Keratinocyte (primary cell): ENCODE results near the gene DAGLA. TPM values are rescaled to one million over a fixed set of nuclear protein-coding genes. Genes with fewer than 3 reads are reported as not detected.

Experiments used
- DNase-seq: peaks from one replicate; pipeline ENCODE4 v3.0.0-alpha.2; 2011; ENCODE audit warnings: low read depth, missing footprints, low spot score
- FAIRE-seq: peaks from 2 replicates; lab custom pipeline; 2011; peaks lifted over from hg19 to GRCh38; lab: Jason Lieb, UNC
- H2AFZ ChIP-seq: 2 replicates; pipeline ENCODE4 v1.6.0; 2012; ENCODE audit warnings: low read length, control low read depth, inconsistent platforms; ENCODE audit not compliant: control insufficient read depth
- H3K27ac ChIP-seq: 2 replicates; pipeline ENCODE4 v1.5.1; 2011; ENCODE audit warnings: low read length; ENCODE audit not compliant: control insufficient read depth, insufficient read depth
- H3K27me3 ChIP-seq: 3 replicates; pipeline ENCODE4 v1.6.0; 2011; ENCODE audit warnings: low read length; ENCODE audit not compliant: control insufficient read depth, insufficient read depth; ENCODE audit errors: extremely low read depth
- H3K36me3 ChIP-seq, 2 experiments: 2 replicates in 1 of 2; 3 replicates in 1 of 2; pipeline ENCODE4 v1.5.1; 2011; ENCODE audit warnings: low read length in 2 of 2, mild to moderate bottlenecking in 1 of 2; ENCODE audit not compliant: control insufficient read depth in 2 of 2, insufficient read depth in 2 of 2; ENCODE audit errors: extremely low read depth in 1 of 2
- H3K4me1 ChIP-seq: 3 replicates; pipeline ENCODE4 v1.5.1; 2011; ENCODE audit warnings: low read length; ENCODE audit not compliant: control insufficient read depth, insufficient read depth; ENCODE audit errors: extremely low read depth
- H3K4me2 ChIP-seq: 3 replicates; pipeline ENCODE4 v1.6.0; 2011; ENCODE audit warnings: low read depth, low read length; ENCODE audit not compliant: control insufficient read depth, insufficient read depth; ENCODE audit errors: extremely low read depth
- H3K4me3 ChIP-seq, 3 experiments: fragments of 200-600 bp in 1 of 3; sonication (generic) in 1 of 3; 2 replicates in 2 of 3; 3 replicates in 1 of 3; pipeline ENCODE4 v1.5.1; 2011 to 2016; ENCODE audit warnings: low read length in 3 of 3, mild to moderate bottlenecking in 3 of 3, control low read depth in 2 of 3, inconsistent platforms in 1 of 3, low read depth in 1 of 3, mixed read lengths in 1 of 3, mixed run types in 1 of 3, moderate library complexity in 1 of 3; ENCODE audit not compliant: control insufficient read depth in 2 of 3, insufficient read depth in 2 of 3; ENCODE audit errors: extremely low read depth in 1 of 3
- H3K79me2 ChIP-seq: 2 replicates; pipeline ENCODE4 v1.6.0; 2012; ENCODE audit warnings: low read length; ENCODE audit not compliant: control insufficient read depth, insufficient read depth
- H3K9ac ChIP-seq: 3 replicates; pipeline ENCODE4 v1.6.0; 2011; ENCODE audit warnings: low read length; ENCODE audit not compliant: control insufficient read depth, insufficient read depth; ENCODE audit errors: extremely low read depth
- H3K9me1 ChIP-seq: 3 replicates; pipeline ENCODE4 v1.6.0; 2011; ENCODE audit warnings: low read length; ENCODE audit not compliant: control insufficient read depth, insufficient read depth; ENCODE audit errors: extremely low read depth
- H3K9me3 ChIP-seq: 2 replicates; pipeline ENCODE4 v1.5.1; 2012; ENCODE audit warnings: low read depth, low read length; ENCODE audit not compliant: control insufficient read depth
- H4K20me1 ChIP-seq: 3 replicates; pipeline ENCODE4 v1.6.0; 2011; ENCODE audit warnings: low read length; ENCODE audit not compliant: control insufficient read depth, insufficient read depth; ENCODE audit errors: extremely low read depth
- EZH2 ChIP-seq: IDR thresholded peaks from one replicate; pipeline ENCODE4 v1.6.1; 2012; ENCODE audit warnings: inconsistent platforms, mild to moderate bottlenecking, low read length, moderate library complexity
- dilution Hi-C: fragments of 300-500 bp; cut with MboI; formaldehyde crosslinking; loops from one replicate; pipeline ENCODE4 v1.7.0; 2020; ENCODE audit warnings: low sequenced_read_pairs; ENCODE audit not compliant: extremely low pct_ligation_motif_present
- polyA plus RNA-seq, 5 experiments: library from polyadenylated mRNA; depleted of rRNA in 3 of 5; stranded (reverse) in 3 of 5; stranded (forward) in 1 of 5; unstranded in 1 of 5; fragments of >200 nt; gene quantifications; 1 replicate in 1 of 5; 2 replicates in 3 of 5; 3 replicates in 1 of 5; pipeline versions ENCODE4 v1.2.1 to v1.2.3, GENCODE V29; 2011 to 2012; ENCODE audit warnings: missing spikeins in 2 of 5, low read depth in 1 of 5, low replicate concordance in 1 of 5
- TF ChIP-seq, protein P1 (sequence below), 3 experiments: IDR thresholded peaks in 1 of 3; conservative IDR thresholded peaks in 1 of 3; optimal IDR thresholded peaks in 1 of 3; 2 replicates in 2 of 3; 3 replicates in 1 of 3; pipeline versions ENCODE3 to v1.5.1; 2011; ENCODE audit warnings: low read length in 3 of 3, mild to moderate bottlenecking in 3 of 3, moderate library complexity in 2 of 3, control low read depth in 1 of 3, inconsistent platforms in 1 of 3; ENCODE audit not compliant: insufficient read depth in 2 of 3; ENCODE audit errors: extremely low read depth in 1 of 3

The DAGLA gene
- polyA plus RNA-seq, 1 donor (not counting 4 experiments of a cell fraction or from before 2014, with no cell fraction given) = 0.03 TPM

- peak overlapping the region; percentile 21 for H3K27ac ChIP-seq
- TF ChIP-seq, protein P1, sequence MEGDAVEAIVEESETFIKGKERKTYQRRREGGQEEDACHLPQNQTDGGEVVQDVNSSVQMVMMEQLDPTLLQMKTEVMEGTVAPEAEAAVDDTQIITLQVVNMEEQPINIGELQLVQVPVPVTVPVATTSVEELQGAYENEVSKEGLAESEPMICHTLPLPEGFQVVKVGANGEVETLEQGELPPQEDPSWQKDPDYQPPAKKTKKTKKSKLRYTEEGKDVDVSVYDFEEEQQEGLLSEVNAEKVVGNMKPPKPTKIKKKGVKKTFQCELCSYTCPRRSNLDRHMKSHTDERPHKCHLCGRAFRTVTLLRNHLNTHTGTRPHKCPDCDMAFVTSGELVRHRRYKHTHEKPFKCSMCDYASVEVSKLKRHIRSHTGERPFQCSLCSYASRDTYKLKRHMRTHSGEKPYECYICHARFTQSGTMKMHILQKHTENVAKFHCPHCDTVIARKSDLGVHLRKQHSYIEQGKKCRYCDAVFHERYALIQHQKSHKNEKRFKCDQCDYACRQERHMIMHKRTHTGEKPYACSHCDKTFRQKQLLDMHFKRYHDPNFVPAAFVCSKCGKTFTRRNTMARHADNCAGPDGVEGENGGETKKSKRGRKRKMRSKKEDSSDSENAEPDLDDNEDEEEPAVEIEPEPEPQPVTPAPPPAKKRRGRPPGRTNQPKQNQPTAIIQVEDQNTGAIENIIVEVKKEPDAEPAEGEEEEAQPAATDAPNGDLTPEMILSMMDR (optimal IDR thresholded peaks at IDR 0.05 in 1 of 3, IDR thresholded peaks at IDR 0.05 in 1 of 3, conservative IDR thresholded peaks at IDR 0.05 in 1 of 3; ENCODE audit: extremely low read depth in 1 of 3, insufficient read depth in 2 of 3, low read length in 3 of 3) = no peak
- TF ChIP-seq EZH2 = no peak
- H4K20me1 ChIP-seq = peaks cover 8% of the 10 kb centered on the region
- H3K9me1 ChIP-seq = peaks cover 2% of the 10 kb centered on the region
- no peak overlapping the region for H3K4me3 ChIP-seq
- H3K36me3 ChIP-seq = no peaks in the 10 kb centered on the region
- no peak overlapping the region for H2AFZ ChIP-seq
- dilution Hi-C loops = no loop called here
- peaks cover 5% of the 10 kb centered on the region for H3K27me3 ChIP-seq
- FAIRE-seq (no peak), DNase-seq (no peak)
- H3K9me3 ChIP-seq = no peaks in the 10 kb centered on the region
- H3K9ac ChIP-seq = no peak overlapping the region
- H3K79me2 ChIP-seq = no peaks in the 10 kb centered on the region
- peak overlapping the region; percentile 32 for H3K4me2 ChIP-seq
- peaks cover 39% of the 10 kb centered on the region for H3K4me1 ChIP-seq
These were observed 16.4 kb downstream of the DAGLA start for GRCh38 chr11:61696602-61697001.

GRCh38 chr11:61697078-61697502, 16.9 kb downstream of the DAGLA start:
- peaks cover 7% of the 10 kb centered on the region for H3K27me3 ChIP-seq
- dilution Hi-C loops = no loop called here
- DNase-seq (peak; percentile 52), FAIRE-seq (peak; percentile 23)
- no peaks in the 10 kb centered on the region for H3K79me2 ChIP-seq
- no peak for TF ChIP-seq EZH2
- TF ChIP-seq, protein P1 (optimal IDR thresholded peaks at IDR 0.05 in 1 of 3, IDR thresholded peaks at IDR 0.05 in 1 of 3, conservative IDR thresholded peaks at IDR 0.05 in 1 of 3; ENCODE audit: extremely low read depth in 1 of 3, insufficient read depth in 2 of 3, low read length in 3 of 3) = no peak
- no peaks in the 10 kb centered on the region for H3K9me3 ChIP-seq
- H3K36me3 ChIP-seq = no peaks in the 10 kb centered on the region
- peak overlapping the region; percentile 21 for H3K27ac ChIP-seq
- H2AFZ ChIP-seq = no peak overlapping the region
- peak overlapping the region; percentile 32 for H3K4me2 ChIP-seq
- H3K9ac ChIP-seq = no peak overlapping the region
- H3K4me3 ChIP-seq = no peak overlapping the region
- H3K4me1 ChIP-seq = peaks cover 39% of the 10 kb centered on the region
- peaks cover 2% of the 10 kb centered on the region for H3K9me1 ChIP-seq
- peaks cover 8% of the 10 kb centered on the region for H4K20me1 ChIP-seq
